ENCODE data around the gene SLC1A7.

DNA sequence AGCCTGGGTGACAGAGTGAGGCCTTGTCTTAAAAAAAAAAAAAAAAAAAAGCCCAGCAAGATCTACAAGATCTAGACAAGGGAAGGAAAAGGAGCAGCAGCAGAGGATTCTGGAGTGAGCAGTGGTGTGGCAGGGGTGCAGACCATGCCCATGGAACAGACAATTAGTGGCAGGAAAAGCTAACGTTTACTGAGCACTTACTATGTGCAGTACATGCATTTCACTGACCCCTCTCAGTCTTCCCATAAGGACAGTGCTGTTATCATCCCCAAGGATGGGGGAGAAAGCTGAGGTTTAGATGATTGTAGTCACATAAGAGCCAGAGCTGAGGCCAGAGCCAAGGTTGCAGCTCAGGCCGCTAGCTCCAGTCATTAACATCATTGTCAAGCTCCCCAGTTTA is 74.6 kb downstream of the SLC1A7 start:
- no peak for TF ChIP-seq EP300 (IDR thresholded peaks at IDR 0.05)
- TF ChIP-seq, protein P1, sequence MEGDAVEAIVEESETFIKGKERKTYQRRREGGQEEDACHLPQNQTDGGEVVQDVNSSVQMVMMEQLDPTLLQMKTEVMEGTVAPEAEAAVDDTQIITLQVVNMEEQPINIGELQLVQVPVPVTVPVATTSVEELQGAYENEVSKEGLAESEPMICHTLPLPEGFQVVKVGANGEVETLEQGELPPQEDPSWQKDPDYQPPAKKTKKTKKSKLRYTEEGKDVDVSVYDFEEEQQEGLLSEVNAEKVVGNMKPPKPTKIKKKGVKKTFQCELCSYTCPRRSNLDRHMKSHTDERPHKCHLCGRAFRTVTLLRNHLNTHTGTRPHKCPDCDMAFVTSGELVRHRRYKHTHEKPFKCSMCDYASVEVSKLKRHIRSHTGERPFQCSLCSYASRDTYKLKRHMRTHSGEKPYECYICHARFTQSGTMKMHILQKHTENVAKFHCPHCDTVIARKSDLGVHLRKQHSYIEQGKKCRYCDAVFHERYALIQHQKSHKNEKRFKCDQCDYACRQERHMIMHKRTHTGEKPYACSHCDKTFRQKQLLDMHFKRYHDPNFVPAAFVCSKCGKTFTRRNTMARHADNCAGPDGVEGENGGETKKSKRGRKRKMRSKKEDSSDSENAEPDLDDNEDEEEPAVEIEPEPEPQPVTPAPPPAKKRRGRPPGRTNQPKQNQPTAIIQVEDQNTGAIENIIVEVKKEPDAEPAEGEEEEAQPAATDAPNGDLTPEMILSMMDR (IDR thresholded peaks at IDR 0.05) = no peak
